GM12872 (cell line): ENCODE data around the gene SPO11.
A peak's percentile ranks its signal among the peaks of the same experiment; 100 is the strongest.

Source experiments
- TF ChIP-seq, protein P1 (sequence below): IDR thresholded peaks from 3 replicates; pipeline ENCODE4 v1.5.1; 2011; ENCODE audit warnings: low read depth, mild to moderate bottlenecking, low read length, moderate library complexity; ENCODE audit not compliant: insufficient read depth

SPO11 gene

DNA sequence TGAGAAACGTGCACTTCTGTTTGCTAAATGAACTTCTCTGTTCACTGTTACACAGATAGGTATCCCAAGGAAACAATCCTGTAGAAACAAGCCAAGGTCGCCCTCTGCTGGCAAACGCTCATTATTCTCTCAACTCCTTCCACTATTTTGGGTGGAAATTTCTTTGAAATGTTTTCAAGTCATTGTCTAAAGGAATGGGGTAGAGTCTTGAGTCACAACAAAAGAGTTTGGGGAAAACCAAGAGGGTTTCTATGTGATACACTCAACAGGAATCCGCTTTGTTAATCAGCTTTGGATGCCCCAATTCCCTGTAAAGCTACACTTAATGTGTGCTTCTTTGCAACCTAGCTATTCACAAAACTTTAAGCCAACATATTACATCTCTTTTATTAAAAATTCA lies 16.9 kb downstream of the SPO11 start:
- TF ChIP-seq, protein P1, sequence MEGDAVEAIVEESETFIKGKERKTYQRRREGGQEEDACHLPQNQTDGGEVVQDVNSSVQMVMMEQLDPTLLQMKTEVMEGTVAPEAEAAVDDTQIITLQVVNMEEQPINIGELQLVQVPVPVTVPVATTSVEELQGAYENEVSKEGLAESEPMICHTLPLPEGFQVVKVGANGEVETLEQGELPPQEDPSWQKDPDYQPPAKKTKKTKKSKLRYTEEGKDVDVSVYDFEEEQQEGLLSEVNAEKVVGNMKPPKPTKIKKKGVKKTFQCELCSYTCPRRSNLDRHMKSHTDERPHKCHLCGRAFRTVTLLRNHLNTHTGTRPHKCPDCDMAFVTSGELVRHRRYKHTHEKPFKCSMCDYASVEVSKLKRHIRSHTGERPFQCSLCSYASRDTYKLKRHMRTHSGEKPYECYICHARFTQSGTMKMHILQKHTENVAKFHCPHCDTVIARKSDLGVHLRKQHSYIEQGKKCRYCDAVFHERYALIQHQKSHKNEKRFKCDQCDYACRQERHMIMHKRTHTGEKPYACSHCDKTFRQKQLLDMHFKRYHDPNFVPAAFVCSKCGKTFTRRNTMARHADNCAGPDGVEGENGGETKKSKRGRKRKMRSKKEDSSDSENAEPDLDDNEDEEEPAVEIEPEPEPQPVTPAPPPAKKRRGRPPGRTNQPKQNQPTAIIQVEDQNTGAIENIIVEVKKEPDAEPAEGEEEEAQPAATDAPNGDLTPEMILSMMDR, result peak; percentile 71

DNA sequence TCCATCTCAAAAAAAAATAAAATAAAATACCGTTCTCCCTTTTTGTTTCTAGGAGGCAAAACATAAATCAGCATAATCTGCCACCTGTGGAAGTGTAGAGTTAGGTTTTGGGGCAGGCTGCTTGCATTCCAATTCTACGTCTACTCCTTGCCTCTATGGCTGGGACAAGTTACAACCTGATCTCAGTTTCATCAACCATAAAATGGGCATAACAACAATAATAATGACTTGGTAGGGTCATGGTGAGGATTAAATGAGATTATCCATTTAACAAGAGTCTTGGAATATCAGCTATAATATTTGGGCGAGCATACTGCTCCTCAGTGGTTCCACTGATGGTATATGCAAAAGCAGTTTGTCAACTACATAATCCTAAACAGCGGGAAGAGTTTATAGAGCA lies 17.8 kb downstream of the SPO11 start:
- TF ChIP-seq, protein P1, result no peak

DNA sequence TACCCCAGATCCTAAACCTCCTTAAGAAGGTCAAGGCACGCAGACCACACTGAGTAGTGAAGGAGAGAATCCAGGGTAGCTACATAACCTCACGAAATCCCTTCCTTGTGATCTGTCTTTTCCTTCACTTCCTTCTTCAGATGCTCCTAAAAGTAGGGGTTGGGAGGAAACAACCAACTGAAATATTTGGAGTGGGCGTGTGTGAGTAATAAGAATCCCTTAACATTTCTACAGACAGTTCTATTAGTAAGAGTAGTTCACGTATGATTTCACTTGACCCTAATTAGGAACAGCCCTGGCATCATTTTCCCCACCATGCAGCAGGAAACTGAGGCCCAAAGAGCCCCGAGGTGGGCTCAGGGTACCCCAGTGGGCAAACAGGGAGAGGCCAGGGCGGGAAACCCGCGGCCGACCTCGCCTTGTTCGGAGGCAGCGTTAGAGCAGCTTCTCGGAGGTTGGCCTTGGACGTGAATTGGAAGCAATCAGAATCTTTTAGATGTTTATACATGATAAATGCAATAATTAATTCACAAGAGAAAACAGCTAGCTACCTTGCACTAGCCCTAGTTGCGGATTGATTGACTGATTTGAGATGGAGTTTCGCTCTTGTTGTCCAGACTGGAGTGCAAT lies 20.6 kb downstream of the SPO11 start:
- TF ChIP-seq, protein P1, result no peak

DNA sequence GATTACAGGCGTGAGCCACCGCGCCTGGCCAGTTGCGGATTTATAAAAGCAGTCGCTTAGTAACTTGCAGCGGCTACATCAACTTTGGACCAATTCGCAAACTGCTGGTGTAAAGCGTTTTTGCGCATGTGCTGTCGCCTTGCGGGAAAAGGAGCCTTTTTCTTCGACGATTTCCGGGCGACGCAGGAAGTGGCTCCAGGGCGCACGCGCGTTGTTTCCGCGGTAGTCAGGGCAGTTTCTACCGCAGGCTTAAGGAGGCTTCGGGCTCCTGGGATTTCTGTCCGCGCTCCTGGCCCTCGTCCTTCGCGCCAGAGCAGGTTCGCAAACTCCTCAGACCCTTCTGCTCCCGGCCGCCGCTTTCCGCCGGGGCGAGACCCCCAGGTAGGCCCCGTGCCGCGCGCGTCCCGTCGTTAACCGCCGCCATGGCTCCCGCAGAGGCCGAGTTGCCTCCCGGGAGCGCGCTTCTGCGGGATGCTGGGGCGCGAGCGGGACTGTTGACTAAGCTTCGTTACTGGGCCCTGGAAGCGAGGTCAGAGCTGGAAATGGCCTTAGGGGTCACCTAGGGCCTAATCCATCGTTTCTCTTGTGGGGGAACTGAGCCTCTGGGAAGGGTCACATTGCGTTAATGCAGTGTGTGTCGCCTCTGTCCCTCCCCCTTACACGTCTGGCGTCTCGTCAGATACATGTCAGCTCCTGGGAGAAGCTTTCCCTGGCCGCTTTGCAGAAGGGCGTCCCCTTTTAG lies 21.6 kb downstream of the SPO11 start, which contains the start of gene RAE1:
Gene RAE1, plus strand, starts transcription at position 214 of the 742 bp plus-strand sequence. CDS start 2,784 bp downstream, outside the sequence.
- TF ChIP-seq, protein P1, result no peak

DNA sequence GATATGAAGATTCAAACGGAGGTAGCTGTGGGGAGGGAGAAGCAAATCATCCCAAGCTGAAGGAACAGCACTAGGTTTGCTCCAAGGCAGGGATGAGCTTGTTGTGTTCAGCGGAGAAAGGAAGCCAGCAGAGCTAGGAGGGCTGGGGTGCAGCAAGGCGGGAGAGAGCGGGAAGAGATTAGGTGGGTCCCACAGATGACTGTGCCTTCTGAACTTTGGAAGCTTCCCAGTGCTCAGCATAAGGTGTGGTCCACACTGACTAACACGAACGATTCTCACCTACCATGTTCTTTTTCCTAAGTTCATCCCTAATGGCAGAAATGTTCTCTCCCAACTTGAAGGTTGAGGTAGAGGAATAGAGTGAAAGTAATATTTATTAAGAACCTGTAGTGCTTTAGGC lies 22.7 kb downstream of the SPO11 start:
- TF ChIP-seq, protein P1, result no peak

DNA sequence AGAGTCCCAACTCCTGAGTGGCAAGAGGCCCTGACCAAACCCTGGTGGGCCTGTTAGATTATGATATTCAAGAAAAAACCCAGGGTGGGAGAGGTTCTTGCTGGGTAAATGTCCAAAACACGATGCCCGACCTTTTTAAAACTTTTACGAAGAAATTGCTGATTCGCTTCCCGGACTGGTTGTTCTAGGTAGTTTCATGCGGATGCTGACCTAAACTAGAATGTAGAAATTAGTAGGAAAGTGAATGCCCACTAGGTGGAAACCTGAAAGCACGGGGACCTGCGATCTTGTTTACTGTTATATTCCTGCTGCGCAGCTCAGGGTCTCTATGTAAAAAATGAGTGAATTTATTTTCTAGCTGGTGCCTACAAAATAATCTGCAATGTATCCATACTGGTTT lies 23.7 kb downstream of the SPO11 start:
- TF ChIP-seq, protein P1, result no peak

DNA sequence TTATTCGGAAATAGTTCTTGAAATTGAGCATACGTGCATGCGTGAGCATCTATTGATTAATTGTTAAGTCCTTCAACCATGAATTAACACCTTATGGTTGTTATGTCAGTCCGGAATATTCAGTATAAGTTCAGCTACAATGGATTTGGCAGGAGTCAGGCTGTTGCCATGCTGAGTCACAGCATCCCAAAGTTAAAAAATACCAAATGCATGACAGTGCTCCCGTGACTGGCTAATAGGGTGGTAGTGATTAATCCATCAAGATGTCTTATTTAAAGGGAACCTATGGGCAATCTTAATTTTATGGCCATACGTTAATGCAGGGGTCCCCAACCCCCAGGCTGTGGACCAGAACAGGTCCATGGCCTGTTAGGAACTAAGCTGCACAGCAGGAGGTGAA lies 31.9 kb downstream of the SPO11 start:
- TF ChIP-seq, protein P1, result no peak
